Fibroblast of lung (primary cell): ENCODE data around the gene ZNF789. TPM values are rescaled to one million over a fixed set of nuclear protein-coding genes. Genes with fewer than 3 reads are reported as not detected.

Source experiments
- DNase-seq, 2 donors: peaks; one replicate each; pipeline versions ENCODE4 v3.0.0 to v3.0.0-alpha.2; 2010; ENCODE audit warnings: low read depth in 2 of 2
- H2AFZ ChIP-seq: 2 replicates; pipeline ENCODE4 v1.5.1; 2012; ENCODE audit warnings: low read length, control low read depth, inconsistent platforms
- H3K27ac ChIP-seq: 2 replicates; pipeline ENCODE4 v1.5.1; 2011; ENCODE audit warnings: low read length, control low read depth; ENCODE audit not compliant: insufficient read depth
- H3K27me3 ChIP-seq: 2 replicates; pipeline ENCODE4 v1.5.1; 2011; ENCODE audit warnings: mild to moderate bottlenecking, low read length; ENCODE audit not compliant: control insufficient read depth, insufficient read depth
- H3K36me3 ChIP-seq: 2 replicates; pipeline ENCODE4 v1.5.1; 2011; ENCODE audit warnings: low read length; ENCODE audit not compliant: control insufficient read depth, insufficient read depth
- H3K4me1 ChIP-seq: 2 replicates; pipeline ENCODE4 v1.5.1; 2011; ENCODE audit warnings: low read length; ENCODE audit not compliant: control insufficient read depth, insufficient read depth; ENCODE audit errors: extremely low read depth
- H3K4me2 ChIP-seq: 2 replicates; pipeline ENCODE4 v1.5.1; 2011; ENCODE audit warnings: low read length, control low read depth; ENCODE audit not compliant: insufficient read depth; ENCODE audit errors: extremely low read depth
- H3K4me3 ChIP-seq, 4 experiments: fragments of 200-600 bp in 1 of 4; sonication (generic) in 1 of 4; replicated peaks in 1 of 4; 2 replicates each; pipeline ENCODE4 v1.5.1; 2011 to 2016; ENCODE audit warnings: low read length in 4 of 4, low read depth in 3 of 4, mild to moderate bottlenecking in 3 of 4, control low read depth in 2 of 4, inconsistent platforms in 1 of 4, mixed read lengths in 1 of 4; ENCODE audit not compliant: insufficient read depth in 1 of 4; ENCODE audit errors: control extremely low read depth in 1 of 4
- H3K79me2 ChIP-seq: 2 replicates; pipeline ENCODE4 v1.5.1; 2012; ENCODE audit warnings: mild to moderate bottlenecking, low read length, inconsistent platforms; ENCODE audit not compliant: control insufficient read depth, insufficient read depth
- H3K9ac ChIP-seq: 2 replicates; pipeline ENCODE4 v1.5.1; 2011; ENCODE audit warnings: mild to moderate bottlenecking, low read length, control low read depth; ENCODE audit not compliant: insufficient read depth
- H3K9me3 ChIP-seq: 2 replicates; pipeline ENCODE4 v1.5.1; 2012; ENCODE audit warnings: low read depth, low read length; ENCODE audit not compliant: control insufficient read depth, insufficient read depth
- H4K20me1 ChIP-seq: 2 replicates; pipeline ENCODE4 v1.5.1; 2011; ENCODE audit warnings: low read length; ENCODE audit not compliant: control insufficient read depth, insufficient read depth; ENCODE audit errors: extremely low read depth
- EZH2 ChIP-seq: IDR thresholded peaks from 2 replicates; pipeline ENCODE4 v1.5.1; 2012; ENCODE audit warnings: low read length, control low read depth, mild to moderate bottlenecking; ENCODE audit errors: missing control alignments
- polyA plus RNA-seq, 2 donors: library from polyadenylated mRNA; depleted of rRNA in 1 of 2; stranded (reverse) in 1 of 2; unstranded in 1 of 2; fragments of >200 nt; gene quantifications; 2 replicates each; pipeline ENCODE4 v1.2.1, GENCODE V29; 2011 to 2012; ENCODE audit warnings: missing spikeins in 1 of 2
- total RNA-seq: library from RNA; depleted of rRNA; stranded (reverse); fragments of >200 nt; gene quantifications from 2 replicates; pipeline ENCODE4 v1.2.1, GENCODE V29; 2014
- TF ChIP-seq, protein P1 (sequence below), 2 donors: IDR thresholded peaks in 1 of 2; conservative IDR thresholded peaks in 1 of 2; 1 replicate in 1 of 2; 2 replicates in 1 of 2; pipeline ENCODE4 v1.5.1; 2011 to 2012; ENCODE audit warnings: low read length in 2 of 2, control low read depth in 1 of 2, inconsistent platforms in 1 of 2, low read depth in 1 of 2, mild to moderate bottlenecking in 1 of 2

ZNF789 gene
- total and polyA plus RNA-seq, 2 donors (not counting 1 experiment from before 2014, with no cell fraction given), result 4.8 to 8.7 TPM

DNA sequence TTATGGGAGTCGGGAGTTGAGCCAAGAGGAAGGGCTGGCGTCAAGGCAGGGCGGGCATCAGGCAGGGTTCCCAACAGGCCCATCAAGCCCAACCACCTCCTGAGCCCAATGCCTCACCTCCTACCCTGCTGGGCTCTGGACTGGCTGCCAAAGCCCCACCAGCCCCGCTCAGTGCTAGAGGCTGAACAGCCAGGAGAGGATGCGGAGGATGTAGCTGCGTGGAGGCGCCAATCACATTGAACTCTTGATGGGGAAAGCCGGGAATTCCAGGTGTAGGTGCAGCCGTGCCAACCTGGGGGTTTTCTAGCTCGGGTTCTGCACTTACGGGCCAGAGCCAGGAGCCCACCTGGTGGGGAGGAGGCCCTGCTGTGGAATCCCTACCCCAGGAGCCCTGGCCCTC, 19.6 kb upstream of the ZNF789 start:
- Histone ChIP-seq H3K36me3 (peaks cover 36% of the 10 kb centered on the region), H3K27ac (no peak overlapping the region), H3K4me1 (no peaks in the 10 kb centered on the region), H3K9ac (no peak overlapping the region), H3K4me2 (no peak overlapping the region), H3K9me3 (no peaks in the 10 kb centered on the region), H2AFZ (no peak overlapping the region), H3K4me3 (no peak overlapping the region), H3K27me3 (no peaks in the 10 kb centered on the region), H3K79me2 (peaks cover 5% of the 10 kb centered on the region), H4K20me1 (no peaks in the 10 kb centered on the region)
- no peak for TF ChIP-seq EZH2
- TF ChIP-seq, protein P1, sequence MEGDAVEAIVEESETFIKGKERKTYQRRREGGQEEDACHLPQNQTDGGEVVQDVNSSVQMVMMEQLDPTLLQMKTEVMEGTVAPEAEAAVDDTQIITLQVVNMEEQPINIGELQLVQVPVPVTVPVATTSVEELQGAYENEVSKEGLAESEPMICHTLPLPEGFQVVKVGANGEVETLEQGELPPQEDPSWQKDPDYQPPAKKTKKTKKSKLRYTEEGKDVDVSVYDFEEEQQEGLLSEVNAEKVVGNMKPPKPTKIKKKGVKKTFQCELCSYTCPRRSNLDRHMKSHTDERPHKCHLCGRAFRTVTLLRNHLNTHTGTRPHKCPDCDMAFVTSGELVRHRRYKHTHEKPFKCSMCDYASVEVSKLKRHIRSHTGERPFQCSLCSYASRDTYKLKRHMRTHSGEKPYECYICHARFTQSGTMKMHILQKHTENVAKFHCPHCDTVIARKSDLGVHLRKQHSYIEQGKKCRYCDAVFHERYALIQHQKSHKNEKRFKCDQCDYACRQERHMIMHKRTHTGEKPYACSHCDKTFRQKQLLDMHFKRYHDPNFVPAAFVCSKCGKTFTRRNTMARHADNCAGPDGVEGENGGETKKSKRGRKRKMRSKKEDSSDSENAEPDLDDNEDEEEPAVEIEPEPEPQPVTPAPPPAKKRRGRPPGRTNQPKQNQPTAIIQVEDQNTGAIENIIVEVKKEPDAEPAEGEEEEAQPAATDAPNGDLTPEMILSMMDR (conservative IDR thresholded peaks at IDR 0.05 in 1 of 2, IDR thresholded peaks at IDR 0.05 in 1 of 2; ENCODE audit: low read depth in 1 of 2, low read length in 2 of 2), result no peak
- DNase-seq, result no peak

DNA sequence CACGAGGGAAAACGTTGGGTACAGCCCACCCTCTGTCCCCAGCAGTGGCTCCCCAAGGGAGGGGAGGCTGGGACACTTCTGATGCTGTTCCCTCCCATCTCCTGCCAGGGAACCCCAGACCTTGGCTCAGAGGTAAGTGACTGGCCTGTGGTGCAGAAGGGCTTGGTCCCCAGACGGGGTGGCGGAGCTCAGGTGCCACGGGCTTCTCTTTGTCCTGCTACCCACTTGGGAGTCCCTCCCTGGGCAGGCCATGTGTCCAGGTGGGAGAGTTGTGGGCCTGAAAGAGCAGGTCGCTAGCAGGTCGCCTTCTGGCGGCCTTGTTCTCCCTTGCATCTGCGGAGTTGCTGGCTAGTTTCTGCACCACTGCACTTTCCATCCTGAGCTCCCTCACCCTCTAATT, 16.8 kb upstream of the ZNF789 start:
- peaks cover 28% of the 10 kb centered on the region for H3K79me2 ChIP-seq
- H3K4me2 ChIP-seq, result no peak overlapping the region

DNA sequence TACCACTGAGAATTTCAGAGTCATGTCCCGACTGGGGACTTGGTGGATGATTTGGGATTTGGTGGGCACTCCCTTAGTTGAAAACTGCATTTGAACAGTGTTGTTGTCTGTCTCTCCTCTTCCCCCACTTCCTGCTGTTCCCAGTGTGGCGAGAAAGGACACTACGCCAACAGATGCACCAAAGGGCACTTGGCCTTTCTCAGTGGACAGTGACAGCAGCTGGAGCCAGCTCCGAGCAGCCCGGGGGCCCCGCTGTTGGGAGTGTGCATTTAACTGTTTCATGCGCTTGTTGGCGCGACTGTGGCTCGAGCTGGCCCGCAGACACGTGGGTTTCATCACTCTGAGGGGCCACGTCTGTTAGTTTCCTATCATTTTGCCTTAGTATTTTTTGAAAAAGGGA, 16.4 kb upstream of the ZNF789 start:
- Histone ChIP-seq H3K9me3 (no peaks in the 10 kb centered on the region), H3K79me2 (peaks cover 32% of the 10 kb centered on the region), H3K27me3 (no peaks in the 10 kb centered on the region), H3K36me3 (peaks cover 31% of the 10 kb centered on the region), H4K20me1 (no peaks in the 10 kb centered on the region), H3K9ac (no peak overlapping the region), H3K27ac (no peak overlapping the region), H3K4me1 (no peaks in the 10 kb centered on the region), H3K4me2 (no peak overlapping the region), H3K4me3 (no peak overlapping the region), H2AFZ (no peak overlapping the region)
- no peak for TF ChIP-seq EZH2
- TF ChIP-seq, protein P1 (conservative IDR thresholded peaks at IDR 0.05 in 1 of 2, IDR thresholded peaks at IDR 0.05 in 1 of 2; ENCODE audit: low read depth in 1 of 2, low read length in 2 of 2), result no peak
- DNase-seq, result no peak

More for the DNA sequence above, 16.8 kb upstream of the ZNF789 start:
- Histone ChIP-seq H3K9ac (no peak overlapping the region), H3K4me3 (no peak overlapping the region), H3K27me3 (no peaks in the 10 kb centered on the region), H3K27ac (no peak overlapping the region), H3K36me3 (peaks cover 31% of the 10 kb centered on the region), H2AFZ (no peak overlapping the region), H3K9me3 (no peaks in the 10 kb centered on the region), H3K4me1 (no peaks in the 10 kb centered on the region), H4K20me1 (no peaks in the 10 kb centered on the region)
- TF ChIP-seq EZH2, result no peak
- TF ChIP-seq, protein P1 (conservative IDR thresholded peaks at IDR 0.05 in 1 of 2, IDR thresholded peaks at IDR 0.05 in 1 of 2; ENCODE audit: low read depth in 1 of 2, low read length in 2 of 2), result no peak
- DNase-seq, result no peak
